Suprapubic skin (tissue), 4 donors: Measurements from ENCODE around the gene STAM. TPM values are rescaled to one million over a fixed set of nuclear protein-coding genes. Genes with fewer than 3 reads are reported as not detected.

Experiments
- DNase-seq, 2 donors: peaks; one replicate each; pipeline ENCODE4 v3.0.0-alpha.2; 2019; ENCODE audit warnings: low spot score in 2 of 2
- H3K27ac ChIP-seq: fragments of 200-600 bp; sonication (generic); one replicate; pipeline ENCODE4 v1.5.1; 2019
- H3K27me3 ChIP-seq: fragments of 200-600 bp; sonication (generic); one replicate; pipeline ENCODE4 v1.5.1; 2019
- H3K36me3 ChIP-seq: fragments of 200-600 bp; sonication (generic); one replicate; pipeline ENCODE4 v1.5.1; 2019
- H3K4me1 ChIP-seq: fragments of 200-600 bp; sonication (generic); one replicate; pipeline ENCODE4 v1.5.1; 2019
- H3K4me3 ChIP-seq: fragments of 200-600 bp; sonication (generic); one replicate; pipeline ENCODE4 v1.5.1; 2019; ENCODE audit warnings: mild to moderate bottlenecking
- H3K9me3 ChIP-seq: fragments of 200-600 bp; sonication (generic); one replicate; pipeline ENCODE4 v1.5.1; 2019
- EP300 ChIP-seq: sonication (generic); formaldehyde crosslinking; IDR thresholded peaks from one replicate; pipeline ENCODE4 v1.6.1; 2017; ENCODE audit warnings: antibody characterized with exemption
- POLR2A ChIP-seq, 2 donors: fragments of 450-650 bp; IDR thresholded peaks; one replicate each; pipeline ENCODE4 v1.6.1; 2017; ENCODE audit warnings: antibody characterized with exemption in 2 of 2, mild to moderate bottlenecking in 2 of 2, moderate library complexity in 2 of 2
- POLR2AphosphoS5 ChIP-seq, 3 donors: sonication (generic); formaldehyde crosslinking; IDR thresholded peaks; one replicate each; pipeline ENCODE4 v1.6.1; 2017; ENCODE audit warnings: antibody characterized with exemption in 3 of 3
- WGBS: methylation state at CpG from one replicate; pipeline ENCODE4 v1.1.5; 2018; 5-methylcytosine and 5-hydroxymethylcytosine counted together
- total RNA-seq, 4 donors: library from RNA; depleted of rRNA; stranded (reverse); fragments of >200 nt; gene quantifications; one replicate each; pipeline ENCODE4 v1.1.0, GENCODE V29; 2016
- TF ChIP-seq, protein P1 (sequence below), 2 donors: fragments of 200-600 bp in 1 of 2; fragments of 450-650 bp in 1 of 2; sonication (generic) in 1 of 2; IDR thresholded peaks; one replicate each; pipeline ENCODE4 v1.5.1; 2016 to 2019; ENCODE audit warnings: antibody characterized with exemption in 2 of 2, mild to moderate bottlenecking in 1 of 2, moderate library complexity in 1 of 2

STAM gene
- total RNA-seq, 4 donors from 2014 or later: 19.4 to 28.6 (median 22.8) TPM

DNA sequence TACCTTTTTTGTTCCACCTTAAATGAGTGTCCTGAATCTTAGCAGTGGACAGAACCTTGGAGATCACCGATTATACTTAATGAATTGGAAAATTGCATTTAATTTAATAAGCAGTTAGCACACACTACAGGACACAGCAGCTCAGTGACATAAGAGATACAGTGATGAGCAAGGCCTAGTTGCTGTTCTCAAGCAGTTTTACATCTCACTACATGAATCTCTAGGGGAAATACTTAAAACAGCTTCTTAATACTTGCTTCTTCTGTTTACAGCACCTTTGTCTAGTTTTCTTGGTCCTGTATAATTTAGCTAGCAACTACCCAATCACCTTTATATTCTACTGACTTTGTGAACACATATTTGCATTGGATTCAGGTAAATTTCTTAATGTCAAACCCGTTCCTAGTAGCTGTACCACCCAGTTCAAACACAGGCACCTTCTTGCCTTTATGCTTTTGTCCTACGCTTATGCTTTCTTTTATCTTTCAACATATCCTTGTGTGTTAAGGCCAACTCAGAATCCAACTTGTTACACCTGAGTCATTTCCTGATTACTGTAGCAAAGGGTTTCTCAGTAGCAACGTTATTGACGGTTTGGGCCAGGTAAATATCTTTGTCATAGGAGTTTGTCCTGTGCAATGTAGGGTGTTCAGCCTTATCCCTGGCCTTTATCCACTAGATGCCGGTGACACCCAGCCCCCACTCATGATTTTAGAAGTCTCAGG lies 1.8 kb downstream of the STAM start:
- peaks cover 41% of the 10 kb centered on the region for H3K4me1 ChIP-seq
- 46% methylated on average over 6 of the region's 6 CpGs for WGBS
- no peaks in the 10 kb centered on the region for H3K27me3 ChIP-seq
- no peak overlapping the region for H3K27ac ChIP-seq
- peak overlapping the region; percentile 92 for H3K4me3 ChIP-seq
- DNase-seq: no peak
- H3K36me3 ChIP-seq: no peaks in the 10 kb centered on the region
- H3K9me3 ChIP-seq: no peaks in the 10 kb centered on the region
- TF ChIP-seq EP300 (no peak), POLR2A (IDR thresholded peaks at IDR 0.05) (no peak), POLR2AphosphoS5 (IDR thresholded peaks at IDR 0.05) (no peak)
- TF ChIP-seq, protein P1, sequence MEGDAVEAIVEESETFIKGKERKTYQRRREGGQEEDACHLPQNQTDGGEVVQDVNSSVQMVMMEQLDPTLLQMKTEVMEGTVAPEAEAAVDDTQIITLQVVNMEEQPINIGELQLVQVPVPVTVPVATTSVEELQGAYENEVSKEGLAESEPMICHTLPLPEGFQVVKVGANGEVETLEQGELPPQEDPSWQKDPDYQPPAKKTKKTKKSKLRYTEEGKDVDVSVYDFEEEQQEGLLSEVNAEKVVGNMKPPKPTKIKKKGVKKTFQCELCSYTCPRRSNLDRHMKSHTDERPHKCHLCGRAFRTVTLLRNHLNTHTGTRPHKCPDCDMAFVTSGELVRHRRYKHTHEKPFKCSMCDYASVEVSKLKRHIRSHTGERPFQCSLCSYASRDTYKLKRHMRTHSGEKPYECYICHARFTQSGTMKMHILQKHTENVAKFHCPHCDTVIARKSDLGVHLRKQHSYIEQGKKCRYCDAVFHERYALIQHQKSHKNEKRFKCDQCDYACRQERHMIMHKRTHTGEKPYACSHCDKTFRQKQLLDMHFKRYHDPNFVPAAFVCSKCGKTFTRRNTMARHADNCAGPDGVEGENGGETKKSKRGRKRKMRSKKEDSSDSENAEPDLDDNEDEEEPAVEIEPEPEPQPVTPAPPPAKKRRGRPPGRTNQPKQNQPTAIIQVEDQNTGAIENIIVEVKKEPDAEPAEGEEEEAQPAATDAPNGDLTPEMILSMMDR (IDR thresholded peaks at IDR 0.05): no peak

DNA sequence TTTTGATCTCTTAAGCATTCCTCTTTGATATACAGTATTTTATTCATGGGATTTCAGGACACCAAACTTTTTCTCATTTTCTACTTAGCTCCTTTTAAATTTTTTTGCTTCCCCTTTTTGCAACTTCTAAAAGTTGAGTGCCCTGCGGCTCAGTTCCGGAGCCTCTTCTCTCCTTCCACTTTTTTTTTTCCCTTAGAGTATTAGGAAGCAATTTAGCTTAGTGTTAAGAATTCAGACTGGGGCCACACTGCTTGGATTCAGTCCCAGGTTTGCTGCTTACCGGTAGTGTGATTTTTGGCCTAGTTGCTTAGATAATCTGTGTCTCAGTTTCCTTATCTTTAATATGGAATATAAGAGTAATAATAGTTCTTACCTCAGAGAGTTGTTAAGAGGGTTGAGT lies 3.4 kb downstream of the STAM start:
- no peak overlapping the region for H3K4me3 ChIP-seq

DNA sequence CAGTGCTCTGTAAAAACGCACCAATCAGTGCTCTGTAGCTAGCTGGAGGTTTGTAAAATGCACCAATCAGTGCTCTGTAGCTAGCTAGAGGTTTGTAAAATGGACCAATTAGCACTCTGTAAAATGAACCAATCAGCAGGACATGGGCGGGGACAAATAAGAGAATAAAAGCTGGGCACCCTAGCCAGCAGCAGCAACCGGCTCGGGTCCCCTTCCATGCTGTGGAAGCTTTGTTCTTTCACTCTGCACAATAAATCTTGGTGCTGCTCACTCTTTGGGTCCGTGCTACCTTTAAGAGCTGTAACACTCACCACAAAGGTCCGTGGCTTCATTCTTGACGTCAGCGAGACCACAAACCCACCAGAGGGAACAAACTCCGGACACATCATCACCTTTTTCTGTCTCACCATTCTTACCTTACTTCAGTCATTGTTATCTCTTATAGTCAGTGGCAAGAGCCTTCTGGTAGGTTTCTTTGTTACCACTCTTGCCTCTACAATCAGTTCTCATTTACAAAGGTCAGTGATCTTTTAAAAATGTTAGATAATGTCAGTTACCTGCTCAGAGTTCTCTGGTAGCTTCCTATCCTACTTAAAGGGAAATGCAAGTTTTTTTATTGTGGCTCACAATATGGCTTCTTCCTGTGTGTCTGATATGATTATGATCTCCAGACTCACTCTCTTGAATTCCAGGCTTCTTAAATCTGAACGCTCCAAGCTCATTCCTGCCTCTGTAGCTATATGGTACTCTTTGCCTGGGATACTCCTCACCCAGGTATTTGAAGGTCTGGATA lies 4.5 kb downstream of the STAM start:
- no peak overlapping the region for H3K27ac ChIP-seq
- no peaks in the 10 kb centered on the region for H3K27me3 ChIP-seq
- TF ChIP-seq POLR2A (IDR thresholded peaks at IDR 0.05) (no peak), EP300 (no peak), POLR2AphosphoS5 (IDR thresholded peaks at IDR 0.05) (no peak)
- TF ChIP-seq, protein P1 (IDR thresholded peaks at IDR 0.05): no peak
- H3K9me3 ChIP-seq: no peaks in the 10 kb centered on the region
- DNase-seq: no peak
- 87% methylated on average over 10 of the region's 10 CpGs for WGBS
- H3K4me3 ChIP-seq: no peak overlapping the region
- peaks cover 38% of the 10 kb centered on the region for H3K4me1 ChIP-seq
- H3K36me3 ChIP-seq: no peaks in the 10 kb centered on the region

More for the DNA sequence above, 3.4 kb downstream of the STAM start:
- TF ChIP-seq POLR2A (IDR thresholded peaks at IDR 0.05) (no peak), POLR2AphosphoS5 (IDR thresholded peaks at IDR 0.05) (no peak), EP300 (no peak)
- TF ChIP-seq, protein P1 (IDR thresholded peaks at IDR 0.05): no peak
- Histone ChIP-seq H3K27me3 (no peaks in the 10 kb centered on the region), H3K9me3 (no peaks in the 10 kb centered on the region), H3K36me3 (no peaks in the 10 kb centered on the region), H3K27ac (no peak overlapping the region), H3K4me1 (peaks cover 47% of the 10 kb centered on the region)
- DNase-seq: no peak
- 71% methylated on average over 3 of the region's 3 CpGs for WGBS

DNA sequence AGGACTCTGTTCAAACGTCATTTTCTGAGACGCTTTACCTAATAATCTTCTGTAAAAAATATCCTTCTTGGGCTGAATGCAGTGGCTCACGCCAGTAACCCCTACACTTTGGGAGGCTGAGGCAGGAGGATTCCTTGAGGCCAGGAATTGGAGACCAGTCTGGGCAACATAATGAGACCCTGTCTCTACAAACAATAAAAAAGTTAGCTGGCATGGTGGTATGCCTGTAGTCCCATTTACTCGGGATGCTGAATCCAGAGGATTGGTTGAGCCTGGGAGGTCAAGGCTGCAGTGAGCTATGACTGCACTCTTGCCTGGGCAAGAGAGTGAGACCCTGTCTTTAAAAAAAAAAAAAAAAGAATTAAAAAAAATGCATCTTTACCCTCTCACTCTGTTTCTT lies 5.1 kb downstream of the STAM start:
- Histone ChIP-seq H3K4me3 (no peak overlapping the region), H3K9me3 (no peaks in the 10 kb centered on the region), H3K4me1 (peaks cover 38% of the 10 kb centered on the region), H3K27me3 (no peaks in the 10 kb centered on the region), H3K36me3 (no peaks in the 10 kb centered on the region), H3K27ac (no peak overlapping the region)
- WGBS: 91% methylated on average over 4 of the region's 4 CpGs
- DNase-seq: no peak
- TF ChIP-seq, protein P1 (IDR thresholded peaks at IDR 0.05): no peak
- TF ChIP-seq POLR2AphosphoS5 (IDR thresholded peaks at IDR 0.05) (no peak), POLR2A (IDR thresholded peaks at IDR 0.05) (no peak), EP300 (no peak)

DNA sequence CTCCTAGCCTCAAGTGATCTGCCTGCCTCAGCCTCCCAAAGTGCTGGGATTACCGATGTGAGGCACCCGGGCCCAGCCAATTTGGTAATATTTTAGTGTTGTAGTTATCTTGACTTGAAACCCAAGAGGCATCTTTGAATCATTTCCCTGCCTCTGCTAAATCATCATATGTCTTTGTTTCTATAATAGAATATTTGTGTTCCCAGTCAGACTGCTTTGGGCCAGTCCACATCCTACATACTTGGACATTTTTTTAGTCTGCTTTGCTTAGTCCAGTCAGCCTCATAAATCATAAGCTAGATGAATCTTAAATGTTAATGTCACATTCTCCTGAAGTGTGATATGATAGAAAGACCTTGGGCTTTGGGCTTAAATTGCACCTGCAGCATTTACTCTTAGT lies 5.9 kb downstream of the STAM start:
- TF ChIP-seq EP300: no peak
- TF ChIP-seq POLR2AphosphoS5 (IDR thresholded peaks at IDR 0.05): no peak
- no peak for TF ChIP-seq POLR2A (IDR thresholded peaks at IDR 0.05)
- TF ChIP-seq, protein P1 (IDR thresholded peaks at IDR 0.05): no peak
- H3K36me3 ChIP-seq: no peaks in the 10 kb centered on the region
- H3K9me3 ChIP-seq: no peaks in the 10 kb centered on the region
- H3K4me1 ChIP-seq: peaks cover 35% of the 10 kb centered on the region
- no peak for DNase-seq
- no peak overlapping the region for H3K4me3 ChIP-seq
- H3K27me3 ChIP-seq: no peaks in the 10 kb centered on the region
- H3K27ac ChIP-seq: no peak overlapping the region
- 79% methylated on average over 2 of the region's 2 CpGs for WGBS
